OCI-LY1 (cell line): ENCODE measurements around the gene MAP3K8.

Experiments
- H2AFZ ChIP-seq: fragments of 200-600 bp; sonication (generic), shearing (Covaris generic); 2 replicates; pipeline ENCODE4 v1.6.0; 2014; ENCODE audit warnings: antibody characterized with exemption, mild to moderate bottlenecking, low read length
- H3F3A ChIP-seq: fragments of 200-600 bp; sonication (generic), shearing (Covaris generic); 2 replicates; pipeline ENCODE4 v1.6.0; 2014; ENCODE audit warnings: mild to moderate bottlenecking, antibody characterized with exemption, low read length, moderate library complexity; ENCODE audit not compliant: insufficient read depth
- H3K27ac ChIP-seq: fragments of 200-600 bp; sonication (generic); 2 replicates; pipeline ENCODE4 v1.5.1; 2014; ENCODE audit warnings: low read length, mixed run types, mild to moderate bottlenecking, low read depth; ENCODE audit not compliant: poor library complexity, severe bottlenecking
- H3K27me3 ChIP-seq: fragments of 200-600 bp; sonication (generic); 2 replicates; pipeline ENCODE4 v1.6.0; 2014; ENCODE audit warnings: antibody characterized with exemption, mild to moderate bottlenecking, low read length, moderate library complexity; ENCODE audit not compliant: insufficient read depth
- H3K36me3 ChIP-seq: fragments of 200-600 bp; sonication (generic); 2 replicates; pipeline ENCODE4 v1.6.1; 2014; ENCODE audit warnings: mild to moderate bottlenecking, antibody characterized with exemption, low read length, moderate library complexity, mixed read lengths; ENCODE audit not compliant: insufficient read depth
- H3K4me1 ChIP-seq: fragments of 200-600 bp; sonication (generic); 2 replicates; pipeline ENCODE4 v1.5.1; 2014; ENCODE audit warnings: mild to moderate bottlenecking, low read length, moderate library complexity; ENCODE audit not compliant: insufficient read depth, severe bottlenecking
- H3K4me2 ChIP-seq: fragments of 200-600 bp; sonication (generic), shearing (Covaris generic); 2 replicates; pipeline ENCODE4 v1.6.1; 2014; ENCODE audit warnings: low read length
- H3K4me3 ChIP-seq: fragments of 200-600 bp; sonication (generic); 2 replicates; pipeline ENCODE4 v1.5.1; 2014; ENCODE audit warnings: low read length, low read depth, mild to moderate bottlenecking, mixed read lengths; ENCODE audit not compliant: poor library complexity, severe bottlenecking
- H3K79me2 ChIP-seq: fragments of 200-600 bp; shearing (Covaris generic); 2 replicates; pipeline ENCODE4 v1.6.1; 2016; ENCODE audit warnings: mixed run types, low read length, mixed read lengths; ENCODE audit not compliant: insufficient read depth
- H3K9ac ChIP-seq: fragments of 200-600 bp; sonication (generic), shearing (Covaris generic); 2 replicates; pipeline ENCODE4 v1.6.1; 2014; ENCODE audit warnings: mild to moderate bottlenecking, low read length, mixed read lengths
- H3K9me2 ChIP-seq: fragments of 200-600 bp; sonication (generic), shearing (Covaris generic); 2 replicates; pipeline ENCODE4 v1.6.1; 2014; ENCODE audit warnings: low read depth, mild to moderate bottlenecking, low read length, mixed read lengths
- H3K9me3 ChIP-seq: fragments of 200-600 bp; shearing (Covaris generic); 2 replicates; pipeline ENCODE4 v1.6.1; 2014; ENCODE audit warnings: low read length, mixed read lengths
- H4K20me1 ChIP-seq: fragments of 200-600 bp; sonication (generic), shearing (Covaris generic); 2 replicates; pipeline ENCODE4 v1.6.0; 2016; ENCODE audit warnings: mild to moderate bottlenecking, low read length; ENCODE audit not compliant: insufficient read depth
- EZH2 ChIP-seq: fragments of 200-600 bp; sonication (generic), shearing (Covaris generic); IDR thresholded peaks from 2 replicates; pipeline ENCODE4 v1.8.0; 2017; ENCODE audit warnings: borderline replicate concordance, mixed run types, mild to moderate bottlenecking, antibody characterized with exemption, low read length, moderate library complexity, mixed read lengths
- TF ChIP-seq, protein P1 (sequence below): fragments of 200-600 bp; sonication (generic), shearing (Covaris generic); IDR thresholded peaks from 2 replicates; pipeline ENCODE4 v1.5.1; 2017; ENCODE audit warnings: mild to moderate bottlenecking, antibody characterized with exemption, low read length, moderate library complexity, mixed read lengths

The MAP3K8 gene

DNA sequence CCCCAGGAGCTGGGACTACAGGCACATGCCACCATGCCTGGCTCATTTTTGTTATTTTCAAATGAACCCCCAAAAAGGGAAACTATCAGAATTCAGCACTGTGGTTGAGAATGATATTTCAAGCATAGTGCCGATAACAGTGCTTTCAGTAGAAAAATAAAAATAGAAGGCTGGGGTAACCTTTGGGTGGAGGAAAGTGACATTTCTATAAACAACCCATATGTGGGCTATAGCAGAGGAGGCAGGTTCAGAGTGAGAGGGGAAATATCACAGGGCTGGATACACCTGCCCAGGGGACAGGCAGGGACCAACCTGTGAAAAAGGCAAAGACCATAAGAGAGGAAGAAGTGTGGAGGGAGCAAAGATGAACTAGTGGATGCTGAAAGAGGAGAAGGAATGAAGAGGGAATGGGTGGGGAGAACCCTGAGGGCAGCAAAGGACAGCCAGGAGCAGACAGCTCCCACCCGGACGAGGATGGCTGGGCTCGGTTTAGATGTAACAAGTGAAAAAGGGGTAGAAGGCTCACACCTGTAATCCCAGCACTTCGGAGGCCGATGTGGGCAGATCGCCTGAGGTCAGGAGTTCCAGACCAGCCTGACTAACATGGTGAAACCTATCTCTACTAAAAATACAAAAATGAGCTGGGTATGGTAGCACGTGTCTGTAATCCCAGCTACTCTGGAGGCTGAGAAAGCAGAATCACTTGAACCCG, 56.5 kb downstream of the MAP3K8 start:
- peak overlapping the region; percentile 12; the same call in 1 of the 2 replicates for H3K9ac ChIP-seq
- no peaks in the 10 kb centered on the region for H3K9me2 ChIP-seq
- H3K9me3 ChIP-seq, result no peaks in the 10 kb centered on the region
- H3K4me3 ChIP-seq, result no peak overlapping the region
- H3K27me3 ChIP-seq, result no peaks in the 10 kb centered on the region
- H3K27ac ChIP-seq, result peak overlapping the region; percentile 82
- H2AFZ ChIP-seq, result no peak overlapping the region
- H3F3A ChIP-seq, result no peaks in the 10 kb centered on the region
- peaks cover 80% of the 10 kb centered on the region for H3K4me1 ChIP-seq
- H3K4me2 ChIP-seq, result no peak overlapping the region; the same call in 1 of the 2 replicates
- H3K79me2 ChIP-seq, result no peaks in the 10 kb centered on the region
- no peaks in the 10 kb centered on the region for H3K36me3 ChIP-seq
- no peaks in the 10 kb centered on the region for H4K20me1 ChIP-seq
- TF ChIP-seq EZH2, result no peak
- TF ChIP-seq, protein P1, sequence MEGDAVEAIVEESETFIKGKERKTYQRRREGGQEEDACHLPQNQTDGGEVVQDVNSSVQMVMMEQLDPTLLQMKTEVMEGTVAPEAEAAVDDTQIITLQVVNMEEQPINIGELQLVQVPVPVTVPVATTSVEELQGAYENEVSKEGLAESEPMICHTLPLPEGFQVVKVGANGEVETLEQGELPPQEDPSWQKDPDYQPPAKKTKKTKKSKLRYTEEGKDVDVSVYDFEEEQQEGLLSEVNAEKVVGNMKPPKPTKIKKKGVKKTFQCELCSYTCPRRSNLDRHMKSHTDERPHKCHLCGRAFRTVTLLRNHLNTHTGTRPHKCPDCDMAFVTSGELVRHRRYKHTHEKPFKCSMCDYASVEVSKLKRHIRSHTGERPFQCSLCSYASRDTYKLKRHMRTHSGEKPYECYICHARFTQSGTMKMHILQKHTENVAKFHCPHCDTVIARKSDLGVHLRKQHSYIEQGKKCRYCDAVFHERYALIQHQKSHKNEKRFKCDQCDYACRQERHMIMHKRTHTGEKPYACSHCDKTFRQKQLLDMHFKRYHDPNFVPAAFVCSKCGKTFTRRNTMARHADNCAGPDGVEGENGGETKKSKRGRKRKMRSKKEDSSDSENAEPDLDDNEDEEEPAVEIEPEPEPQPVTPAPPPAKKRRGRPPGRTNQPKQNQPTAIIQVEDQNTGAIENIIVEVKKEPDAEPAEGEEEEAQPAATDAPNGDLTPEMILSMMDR, result no peak

DNA sequence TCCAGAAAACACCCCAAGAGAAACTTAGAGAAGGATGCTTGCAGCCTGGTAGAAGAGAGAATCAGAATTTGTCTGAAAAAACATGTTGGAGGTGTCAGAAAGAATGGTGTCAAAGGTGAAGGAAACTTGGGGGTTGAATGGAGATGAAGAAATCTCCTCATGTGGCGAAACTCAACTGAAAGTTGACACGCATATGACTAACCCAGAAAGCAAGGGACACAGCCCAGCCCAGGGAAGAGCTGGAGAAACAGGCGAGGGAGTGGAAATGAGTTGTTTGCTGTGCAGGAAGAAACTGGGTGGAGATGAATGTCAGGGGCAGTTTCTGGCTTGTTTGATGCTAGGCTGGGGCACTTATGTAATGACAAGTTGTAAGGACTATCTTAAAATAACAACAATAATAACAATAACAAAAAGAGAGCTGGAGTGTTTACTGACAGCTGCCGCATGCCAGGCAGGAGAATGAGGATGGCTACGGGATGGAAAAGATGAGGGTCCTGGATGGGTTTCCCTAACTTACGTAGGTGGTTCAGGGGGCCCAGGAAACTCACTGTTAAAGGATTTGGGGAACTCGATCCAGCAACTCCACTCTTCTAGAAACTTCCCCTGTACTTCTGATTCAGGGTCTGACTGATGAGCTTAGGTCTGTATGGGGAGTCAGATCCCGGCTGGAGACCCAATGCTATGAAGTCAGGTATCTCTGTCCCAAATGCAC, 57.4 kb downstream of the MAP3K8 start:
- Histone ChIP-seq H3K79me2 (no peaks in the 10 kb centered on the region), H3K9me2 (no peaks in the 10 kb centered on the region), H3K36me3 (no peaks in the 10 kb centered on the region), H3K27me3 (no peaks in the 10 kb centered on the region), H2AFZ (no peak overlapping the region), H3K4me2 (peak overlapping the region; percentile 4; the same call in 1 of the 2 replicates), H3K27ac (peak overlapping the region; percentile 82), H3K4me3 (no peak overlapping the region), H3K9me3 (no peaks in the 10 kb centered on the region), H4K20me1 (no peaks in the 10 kb centered on the region), H3K4me1 (peaks cover 85% of the 10 kb centered on the region), H3K9ac (peak overlapping the region; percentile 15; the same call in 1 of the 2 replicates), H3F3A (no peaks in the 10 kb centered on the region)
- TF ChIP-seq, protein P1, result no peak
- TF ChIP-seq EZH2, result no peak

DNA sequence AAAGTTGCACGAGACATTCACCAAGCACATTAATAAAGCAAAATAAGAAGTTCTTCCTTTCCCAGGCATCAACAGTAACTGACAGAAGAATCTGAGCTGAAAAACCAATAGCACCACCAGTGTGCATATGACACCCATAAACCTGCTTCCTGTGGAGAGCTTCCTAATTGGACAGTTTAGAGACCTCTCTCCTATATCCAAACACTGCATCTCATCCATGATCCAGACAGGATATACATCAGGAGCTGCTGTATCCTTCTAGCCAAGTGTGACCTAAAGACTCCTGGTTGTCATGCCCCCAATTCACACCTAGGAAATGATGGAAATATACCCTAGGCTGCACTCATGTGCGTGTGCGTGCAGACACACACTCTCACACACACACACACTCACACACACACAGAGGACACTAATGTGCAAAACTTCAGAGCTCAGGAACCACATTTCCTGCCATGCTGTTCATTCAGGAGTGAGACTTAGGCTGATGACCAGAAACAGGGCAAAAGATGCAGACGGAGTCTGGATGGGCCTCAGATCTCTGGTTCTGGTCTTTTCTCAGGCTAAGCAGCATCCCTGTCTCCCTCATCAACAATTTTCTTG, 58.0 kb downstream of the MAP3K8 start:
- peaks cover 92% of the 10 kb centered on the region for H3K4me1 ChIP-seq
- no peaks in the 10 kb centered on the region for H3K9me3 ChIP-seq
- TF ChIP-seq, protein P1, result no peak
- no peak for TF ChIP-seq EZH2
- no peaks in the 10 kb centered on the region for H3K9me2 ChIP-seq
- H3K4me2 ChIP-seq, result peak overlapping the region; percentile 4; the same call in 1 of the 2 replicates
- peak overlapping the region; percentile 15; the same call in 1 of the 2 replicates for H3K9ac ChIP-seq
- H3K79me2 ChIP-seq, result no peaks in the 10 kb centered on the region
- H4K20me1 ChIP-seq, result no peaks in the 10 kb centered on the region
- no peak overlapping the region for H3K4me3 ChIP-seq
- no peaks in the 10 kb centered on the region for H3F3A ChIP-seq
- no peak overlapping the region for H2AFZ ChIP-seq
- peak overlapping the region; percentile 82 for H3K27ac ChIP-seq
- H3K36me3 ChIP-seq, result no peaks in the 10 kb centered on the region
- no peaks in the 10 kb centered on the region for H3K27me3 ChIP-seq
